ENCODE measurements around the gene SRD5A2. TPM values are rescaled to one million over a fixed set of nuclear protein-coding genes. Genes with fewer than 3 reads are reported as not detected.

Gene SRD5A2
- total and polyA plus RNA-seq, 2 of the 4 experiments (the other 2 are of a cell fraction), result not detected

DNA sequence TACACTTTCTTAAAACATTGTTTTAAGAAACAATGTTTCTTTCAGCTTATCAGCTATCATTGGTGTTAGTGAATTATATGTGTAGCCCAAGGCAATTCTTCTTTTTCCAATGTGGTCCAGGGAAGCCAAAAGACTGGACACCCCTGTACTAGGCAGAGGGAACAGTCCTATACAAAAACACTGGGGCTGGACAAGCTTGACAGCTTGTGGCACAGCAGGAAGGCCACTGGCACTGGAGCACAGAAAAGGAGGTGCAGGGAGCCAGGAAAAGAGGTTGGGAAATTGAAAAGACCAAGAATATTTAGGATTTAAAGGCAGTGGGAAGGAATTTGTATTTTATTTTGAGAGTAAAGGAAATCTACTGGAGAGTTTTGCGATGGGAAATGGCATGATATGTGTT is 47.7 kb downstream of the SRD5A2 start:
- CTCF ChIA-PET, result no interaction called here
- 100% methylated on average over 1 of the region's 1 CpG; no CpG with 5 or more reads in 1 of the 2 experiments for WGBS, 2 experiments (ENCODE audit: extremely low coverage in 2 of 2, insufficient read length in 1 of 2)
- Histone ChIP-seq H3K9me3 (ENCODE audit: control insufficient read depth, insufficient read depth, low read length) (no peaks in the 10 kb centered on the region), H3K27me3 (ENCODE audit: control insufficient read depth, insufficient read depth, low read length) (peaks cover 6% of the 10 kb centered on the region; the same call in 1 of the 2 replicates), H3K23ac (ENCODE audit: low read depth, low read length) (no peak overlapping the region), H2AK5ac (ENCODE audit: low read depth, low read length) (no peak overlapping the region), H2BK15ac (ENCODE audit: low read depth, low read length) (no peak overlapping the region), H4K20me1 (ENCODE audit: insufficient read depth, low read length) (no peaks in the 10 kb centered on the region), H3K56ac (ENCODE audit: extremely low read depth, insufficient read depth, low read length) (no peak overlapping the region), H3K4me2 (ENCODE audit: low read depth, low read length) (no peak overlapping the region), H3K36me3 (ENCODE audit: control insufficient read depth, insufficient read depth, low read length) (no peaks in the 10 kb centered on the region), H3K4me3 (ENCODE audit: insufficient read depth, low read depth, low read length) (no peak overlapping the region), H2BK120ac (ENCODE audit: low read depth, low read length) (no peak overlapping the region), H4K91ac (ENCODE audit: insufficient read depth, low read depth, low read length) (no peak overlapping the region), H3K4me1 (ENCODE audit: control insufficient read depth, insufficient read depth, low read length) (no peaks in the 10 kb centered on the region), H2AK9ac (replicated peaks; ENCODE audit: low read depth, low read length, poor library complexity) (no peak overlapping the region), H3K9me1 (ENCODE audit: insufficient read depth, low read length) (no peaks in the 10 kb centered on the region), H2AFZ (replicated peaks; ENCODE audit: low read length, poor library complexity) (no peak overlapping the region), H3K9ac (ENCODE audit: low read depth, low read length) (no peak overlapping the region), H2BK5ac (ENCODE audit: low read depth, low read length, poor library complexity, severe bottlenecking) (no peak overlapping the region), H3K27ac (ENCODE audit: insufficient read depth, low read length) (no peak overlapping the region), H3K79me1 (ENCODE audit: low read depth in 1 of 2, low read length in 2 of 2) (no peaks in the 10 kb centered on the region), H2BK20ac (ENCODE audit: low read depth, low read length) (no peak overlapping the region), H4K8ac (ENCODE audit: low read depth in 2 of 2, low read length in 2 of 2) (no peak overlapping the region), H3K4ac (ENCODE audit: low read depth, low read length) (no peak overlapping the region), H3K14ac (replicated peaks; ENCODE audit: low read depth, low read length) (no peak overlapping the region), H4K5ac (ENCODE audit: low read depth, low read length) (no peak overlapping the region), H3K18ac (ENCODE audit: low read depth, low read length) (no peak overlapping the region)
- POLR2A ChIA-PET (ENCODE audit: unreplicated experiment), result no interaction called here
- in situ Hi-C loops (cut with MboI; ENCODE audit: low sequenced_read_pairs), result no loop called here
- TF ChIP-seq SMC3 (IDR thresholded peaks at IDR 0.05; ENCODE audit: low read depth, low read length) (no peak), RCOR1 (IDR thresholded peaks at IDR 0.05; ENCODE audit: insufficient replicate concordance, low read length) (no peak), CHD1 (IDR thresholded peaks at IDR 0.05; ENCODE audit: low read depth, low read length) (no peak), POLR2A (IDR thresholded peaks at IDR 0.05; ENCODE audit: low read depth, low read length) (no peak), RAD21 (IDR thresholded peaks at IDR 0.05; ENCODE audit: low read length) (no peak), NFE2L2 (IDR thresholded peaks at IDR 0.05; ENCODE audit: low read depth, low read length) (no peak), CEBPB (IDR thresholded peaks at IDR 0.05; ENCODE audit: low read depth, low read length) (no peak), MAZ (IDR thresholded peaks at IDR 0.05; ENCODE audit: borderline replicate concordance, low read depth, low read length) (no peak), FOS (IDR thresholded peaks at IDR 0.05; ENCODE audit: low read depth, low read length) (no peak), RFX5 (IDR thresholded peaks at IDR 0.05; ENCODE audit: low read depth, low read length) (no peak), MAFK (IDR thresholded peaks at IDR 0.05; ENCODE audit: low read depth, low read length) (no peak), BHLHE40 (IDR thresholded peaks at IDR 0.05; ENCODE audit: low read depth, low read length) (no peak), MXI1 (IDR thresholded peaks at IDR 0.05; ENCODE audit: borderline replicate concordance, low read depth, low read length) (no peak)
- TF ChIP-seq, protein P1, sequence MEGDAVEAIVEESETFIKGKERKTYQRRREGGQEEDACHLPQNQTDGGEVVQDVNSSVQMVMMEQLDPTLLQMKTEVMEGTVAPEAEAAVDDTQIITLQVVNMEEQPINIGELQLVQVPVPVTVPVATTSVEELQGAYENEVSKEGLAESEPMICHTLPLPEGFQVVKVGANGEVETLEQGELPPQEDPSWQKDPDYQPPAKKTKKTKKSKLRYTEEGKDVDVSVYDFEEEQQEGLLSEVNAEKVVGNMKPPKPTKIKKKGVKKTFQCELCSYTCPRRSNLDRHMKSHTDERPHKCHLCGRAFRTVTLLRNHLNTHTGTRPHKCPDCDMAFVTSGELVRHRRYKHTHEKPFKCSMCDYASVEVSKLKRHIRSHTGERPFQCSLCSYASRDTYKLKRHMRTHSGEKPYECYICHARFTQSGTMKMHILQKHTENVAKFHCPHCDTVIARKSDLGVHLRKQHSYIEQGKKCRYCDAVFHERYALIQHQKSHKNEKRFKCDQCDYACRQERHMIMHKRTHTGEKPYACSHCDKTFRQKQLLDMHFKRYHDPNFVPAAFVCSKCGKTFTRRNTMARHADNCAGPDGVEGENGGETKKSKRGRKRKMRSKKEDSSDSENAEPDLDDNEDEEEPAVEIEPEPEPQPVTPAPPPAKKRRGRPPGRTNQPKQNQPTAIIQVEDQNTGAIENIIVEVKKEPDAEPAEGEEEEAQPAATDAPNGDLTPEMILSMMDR (conservative IDR thresholded peaks at IDR 0.05; ENCODE audit: low read depth, low read length), result no peak
- TF ChIP-seq, protein P2, sequence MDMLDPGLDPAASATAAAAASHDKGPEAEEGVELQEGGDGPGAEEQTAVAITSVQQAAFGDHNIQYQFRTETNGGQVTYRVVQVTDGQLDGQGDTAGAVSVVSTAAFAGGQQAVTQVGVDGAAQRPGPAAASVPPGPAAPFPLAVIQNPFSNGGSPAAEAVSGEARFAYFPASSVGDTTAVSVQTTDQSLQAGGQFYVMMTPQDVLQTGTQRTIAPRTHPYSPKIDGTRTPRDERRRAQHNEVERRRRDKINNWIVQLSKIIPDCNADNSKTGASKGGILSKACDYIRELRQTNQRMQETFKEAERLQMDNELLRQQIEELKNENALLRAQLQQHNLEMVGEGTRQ (IDR thresholded peaks at IDR 0.05; ENCODE audit: low read depth, low read length), result no peak
- TF ChIP-seq, protein P3, sequence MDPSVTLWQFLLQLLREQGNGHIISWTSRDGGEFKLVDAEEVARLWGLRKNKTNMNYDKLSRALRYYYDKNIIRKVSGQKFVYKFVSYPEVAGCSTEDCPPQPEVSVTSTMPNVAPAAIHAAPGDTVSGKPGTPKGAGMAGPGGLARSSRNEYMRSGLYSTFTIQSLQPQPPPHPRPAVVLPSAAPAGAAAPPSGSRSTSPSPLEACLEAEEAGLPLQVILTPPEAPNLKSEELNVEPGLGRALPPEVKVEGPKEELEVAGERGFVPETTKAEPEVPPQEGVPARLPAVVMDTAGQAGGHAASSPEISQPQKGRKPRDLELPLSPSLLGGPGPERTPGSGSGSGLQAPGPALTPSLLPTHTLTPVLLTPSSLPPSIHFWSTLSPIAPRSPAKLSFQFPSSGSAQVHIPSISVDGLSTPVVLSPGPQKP (IDR thresholded peaks at IDR 0.05; ENCODE audit: borderline replicate concordance, low read depth, low read length), result no peak
- BruUV-seq (replicated peaks), result no TSS peak
- no peak for ATAC-seq (ENCODE audit: low read depth)
- DNase-seq, result no peak
- intact Hi-C loops (cut with micrococcal nuclease), result no loop called here
- dilution Hi-C loops (cut with HindIII; ENCODE audit: low sequenced_read_pairs, unreplicated experiment), result no loop called here
